Mesenchymal stem cell (in vitro differentiated cells and primary cell): ENCODE measurements around the gene ADI1.

Source experiments
- DNase-seq: peaks from one replicate; pipeline ENCODE4 v3.0.0-alpha.2; 2013
- H2AFZ ChIP-seq: one replicate; pipeline ENCODE4 v1.6.1; 2013; ENCODE audit warnings: low read depth, mild to moderate bottlenecking, control low read depth, inconsistent platforms, low read length, moderate library complexity
- H2AK5ac ChIP-seq: 2 replicates; pipeline ENCODE4 v1.6.1; 2013; ENCODE audit warnings: low read length, moderate library complexity, mild to moderate bottlenecking, inconsistent platforms; ENCODE audit not compliant: severe bottlenecking
- H2BK120ac ChIP-seq: one replicate; pipeline ENCODE4 v1.6.1; 2013; ENCODE audit warnings: low read depth, mild to moderate bottlenecking, inconsistent platforms, low read length, moderate library complexity
- H2BK12ac ChIP-seq, 2 experiments: one replicate each; pipeline ENCODE4 v1.6.1; 2013; ENCODE audit warnings: inconsistent platforms in 2 of 2, low read length in 2 of 2, mild to moderate bottlenecking in 2 of 2, moderate library complexity in 2 of 2, control low read depth in 1 of 2
- H2BK15ac ChIP-seq: one replicate; pipeline ENCODE4 v1.6.1; 2013; ENCODE audit warnings: mild to moderate bottlenecking, low read depth, inconsistent platforms; ENCODE audit not compliant: poor library complexity, severe bottlenecking
- H2BK5ac ChIP-seq: 2 replicates; pipeline ENCODE4 v1.6.1; 2013; ENCODE audit warnings: low read depth, mild to moderate bottlenecking, low read length, control low read depth, inconsistent platforms; ENCODE audit not compliant: poor library complexity, severe bottlenecking
- H3K14ac ChIP-seq, 2 experiments: one replicate each; pipeline ENCODE4 v1.6.1; 2013; ENCODE audit warnings: inconsistent platforms in 2 of 2, low read length in 2 of 2, control low read depth in 1 of 2, mild to moderate bottlenecking in 1 of 2, moderate library complexity in 1 of 2
- H3K18ac ChIP-seq, 2 experiments: one replicate each; pipeline ENCODE4 v1.6.1; 2013; ENCODE audit warnings: inconsistent platforms in 2 of 2, low read length in 2 of 2, control low read depth in 1 of 2, low read depth in 1 of 2, mild to moderate bottlenecking in 1 of 2
- H3K23ac ChIP-seq, 2 experiments: one replicate each; pipeline ENCODE4 v1.6.1; 2013; ENCODE audit warnings: inconsistent platforms in 2 of 2, low read length in 2 of 2, mild to moderate bottlenecking in 2 of 2, moderate library complexity in 2 of 2, control low read depth in 1 of 2
- H3K27ac ChIP-seq: 2 replicates; pipeline ENCODE4 v1.5.1; 2013; ENCODE audit warnings: mild to moderate bottlenecking, moderate library complexity, low read length, control low read depth, inconsistent platforms; ENCODE audit not compliant: poor library complexity, severe bottlenecking
- H3K27me3 ChIP-seq, 2 experiments: 2 replicates each; pipeline versions ENCODE4 v1.6.1 to v1.7.0; 2013; ENCODE audit warnings: low read length in 2 of 2, mild to moderate bottlenecking in 2 of 2, moderate library complexity in 2 of 2, control low read depth in 1 of 2, inconsistent platforms in 1 of 2; ENCODE audit not compliant: control insufficient read depth in 1 of 2, insufficient read depth in 1 of 2
- H3K36me3 ChIP-seq, 2 experiments: 2 replicates each; pipeline versions ENCODE4 v1.6.1 to v1.7.0; 2013; ENCODE audit warnings: low read length in 2 of 2, control low read depth in 1 of 2, inconsistent platforms in 1 of 2, low read depth in 1 of 2, mild to moderate bottlenecking in 1 of 2; ENCODE audit not compliant: insufficient read depth in 2 of 2, control insufficient read depth in 1 of 2
- H3K4ac ChIP-seq, 2 experiments: one replicate each; pipeline ENCODE4 v1.6.1; 2013; ENCODE audit warnings: inconsistent platforms in 2 of 2, low read length in 2 of 2, mild to moderate bottlenecking in 2 of 2, moderate library complexity in 2 of 2, control low read depth in 1 of 2, low read depth in 1 of 2
- H3K4me1 ChIP-seq: 2 replicates; pipeline ENCODE4 v1.6.1; 2013; ENCODE audit warnings: low read depth, low read length, control low read depth; ENCODE audit not compliant: control insufficient read depth, insufficient read depth
- H3K4me2 ChIP-seq: 2 replicates; pipeline ENCODE4 v1.6.1; 2013; ENCODE audit warnings: low read length, mild to moderate bottlenecking, inconsistent platforms; ENCODE audit not compliant: poor library complexity, severe bottlenecking
- H3K4me3 ChIP-seq, 2 experiments: 2 replicates each; pipeline versions ENCODE4 v1.5.1 to v1.7.0; 2013; ENCODE audit warnings: low read length in 2 of 2, mild to moderate bottlenecking in 2 of 2, control low read depth in 1 of 2, low read depth in 1 of 2; ENCODE audit not compliant: insufficient read depth in 1 of 2
- H3K79me1 ChIP-seq: replicated peaks from 2 replicates; pipeline ENCODE4 v1.6.1; 2013; ENCODE audit warnings: mild to moderate bottlenecking, control low read depth, low read length, inconsistent platforms; ENCODE audit not compliant: poor library complexity, severe bottlenecking
- H3K9ac ChIP-seq: 2 replicates; pipeline ENCODE4 v1.7.0; 2013; ENCODE audit warnings: mild to moderate bottlenecking, low read length, moderate library complexity
- H3K9me3 ChIP-seq: 2 replicates; pipeline ENCODE4 v1.7.0; 2013; ENCODE audit warnings: mild to moderate bottlenecking, low read length; ENCODE audit not compliant: control insufficient read depth
- H4K8ac ChIP-seq: one replicate; pipeline ENCODE4 v1.6.1; 2013; ENCODE audit warnings: inconsistent platforms, mild to moderate bottlenecking, low read length, moderate library complexity
- H4K91ac ChIP-seq: one replicate; pipeline ENCODE4 v1.6.1; 2013; ENCODE audit warnings: mild to moderate bottlenecking, low read length, inconsistent platforms
- WGBS: methylation state at CpG from one replicate; pipeline ENCODE4 v1.1.7; 2013; ENCODE audit warnings: mixed read lengths; 5-methylcytosine and 5-hydroxymethylcytosine counted together

The ADI1 gene

GRCh38 chr2:3481736-3482362, 37.5 kb downstream of the ADI1 start:
- 97% methylated on average over 20 of the region's 20 CpGs for WGBS
- Histone ChIP-seq H2BK15ac (no peak overlapping the region), H3K4me2 (no peak overlapping the region), H3K14ac (no peak overlapping the region), H3K23ac (no peak overlapping the region), H2BK5ac (no peak overlapping the region), H2AFZ (no peak overlapping the region), H2AK5ac (no peak overlapping the region), H3K4me3 (no peak overlapping the region), H4K91ac (no peak overlapping the region), H3K18ac (no peak overlapping the region), H3K79me1 (peaks cover 3% of the 10 kb centered on the region), H2BK120ac (no peak overlapping the region), H3K27ac (no peak overlapping the region), H3K4ac (no peak overlapping the region), H2BK12ac (no peak overlapping the region), H3K27me3 (no peaks in the 10 kb centered on the region), H3K9ac (no peak overlapping the region), H3K36me3 (peaks cover 38 to 59% of the 10 kb centered on the region in 2 experiments), H3K9me3 (no peaks in the 10 kb centered on the region), H3K4me1 (no peaks in the 10 kb centered on the region), H4K8ac (no peak overlapping the region)
- no peak for DNase-seq

GRCh38 chr2:3481011-3481400, 38.3 kb downstream of the ADI1 start:
- Histone ChIP-seq H4K8ac (no peak overlapping the region), H2BK15ac (no peak overlapping the region), H3K27me3 (no peaks in the 10 kb centered on the region), H2AFZ (no peak overlapping the region), H3K4me1 (no peaks in the 10 kb centered on the region), H3K9ac (no peak overlapping the region), H3K36me3 (peaks cover 44 to 58% of the 10 kb centered on the region in 2 experiments), H3K27ac (no peak overlapping the region), H3K23ac (no peak overlapping the region), H2BK12ac (no peak overlapping the region), H2AK5ac (no peak overlapping the region), H3K79me1 (peaks cover 5% of the 10 kb centered on the region), H3K4me2 (no peak overlapping the region), H3K18ac (no peak overlapping the region), H3K4me3 (no peak overlapping the region), H2BK5ac (no peak overlapping the region), H4K91ac (no peak overlapping the region), H3K4ac (no peak overlapping the region), H3K9me3 (no peaks in the 10 kb centered on the region), H2BK120ac (no peak overlapping the region), H3K14ac (no peak overlapping the region)
- DNase-seq, result no peak
- WGBS, result 96% methylated on average over 2 of the region's 5 CpGs

- Histone ChIP-seq H4K8ac (no peak overlapping the region), H4K91ac (no peak overlapping the region), H3K18ac (no peak overlapping the region), H3K23ac (no peak overlapping the region), H3K36me3 (peaks cover 45 to 59% of the 10 kb centered on the region in 2 experiments), H3K4me1 (no peaks in the 10 kb centered on the region), H3K14ac (no peak overlapping the region), H3K4me2 (no peak overlapping the region), H2AK5ac (no peak overlapping the region), H2BK5ac (no peak overlapping the region), H3K9ac (no peak overlapping the region), H2AFZ (no peak overlapping the region), H3K27me3 (no peaks in the 10 kb centered on the region), H3K4ac (no peak overlapping the region), H3K9me3 (no peaks in the 10 kb centered on the region), H3K27ac (no peak overlapping the region), H2BK120ac (no peak overlapping the region), H3K79me1 (peaks cover 5% of the 10 kb centered on the region), H3K4me3 (no peak overlapping the region), H2BK15ac (no peak overlapping the region), H2BK12ac (no peak overlapping the region)
- DNase-seq, result no peak
- WGBS, result 99% methylated on average over 5 of the region's 7 CpGs
Observed at GRCh38 chr2:3480352-3481010, 38.9 kb downstream of the ADI1 start.

- H3K27me3 ChIP-seq, result no peaks in the 10 kb centered on the region
- H4K8ac ChIP-seq, result no peak overlapping the region
- no peak overlapping the region for H2AFZ ChIP-seq
- no peak overlapping the region for H3K27ac ChIP-seq
- no peak for DNase-seq
- H2BK12ac ChIP-seq, result no peak overlapping the region
- H3K4me2 ChIP-seq, result no peak overlapping the region
- H2AK5ac ChIP-seq, result no peak overlapping the region
- no peak overlapping the region for H2BK15ac ChIP-seq
- H3K4ac ChIP-seq, result no peak overlapping the region
- H3K23ac ChIP-seq, result no peak overlapping the region
- no peak overlapping the region for H4K91ac ChIP-seq
- no peaks in the 10 kb centered on the region for H3K9me3 ChIP-seq
- no peak overlapping the region for H3K4me3 ChIP-seq
- no peak overlapping the region for H3K14ac ChIP-seq
- H3K4me1 ChIP-seq, result no peaks in the 10 kb centered on the region
- H3K9ac ChIP-seq, result no peak overlapping the region
- peaks cover 50 to 55% of the 10 kb centered on the region in 2 experiments for H3K36me3 ChIP-seq
- 91% methylated on average over 29 of the region's 31 CpGs for WGBS
- no peak overlapping the region for H2BK5ac ChIP-seq
- no peak overlapping the region for H2BK120ac ChIP-seq
- H3K79me1 ChIP-seq, result peaks cover 5% of the 10 kb centered on the region
- H3K18ac ChIP-seq, result no peak overlapping the region
Observed at GRCh38 chr2:3479430-3480320, 39.7 kb downstream of the ADI1 start.
